GM21381 (cell line): ENCODE measurements around the gene TMEM50A.
"Not testable (repeated sequence)": the region's sequence is repeated elsewhere in the genome, so short reads cannot be mapped to it uniquely, and the experiment has no call there.

Source experiments
- ATAC-seq: cut with Tn5 transposase; IDR thresholded peaks from one replicate; pipeline ENCODE4 v1.9.1; 2021; ENCODE audit warnings: mild to moderate bottlenecking, moderate library complexity; ENCODE audit not compliant: unreplicated experiment

The TMEM50A gene

GRCh38 chr1:25338188-25338981, at the start of gene TMEM50A:
TSS of gene TMEM50A (plus strand) at chr1:25338334. CDS start at chr1:25340487, 2,153 bp downstream.
- peak; percentile 63 for ATAC-seq

DNA sequence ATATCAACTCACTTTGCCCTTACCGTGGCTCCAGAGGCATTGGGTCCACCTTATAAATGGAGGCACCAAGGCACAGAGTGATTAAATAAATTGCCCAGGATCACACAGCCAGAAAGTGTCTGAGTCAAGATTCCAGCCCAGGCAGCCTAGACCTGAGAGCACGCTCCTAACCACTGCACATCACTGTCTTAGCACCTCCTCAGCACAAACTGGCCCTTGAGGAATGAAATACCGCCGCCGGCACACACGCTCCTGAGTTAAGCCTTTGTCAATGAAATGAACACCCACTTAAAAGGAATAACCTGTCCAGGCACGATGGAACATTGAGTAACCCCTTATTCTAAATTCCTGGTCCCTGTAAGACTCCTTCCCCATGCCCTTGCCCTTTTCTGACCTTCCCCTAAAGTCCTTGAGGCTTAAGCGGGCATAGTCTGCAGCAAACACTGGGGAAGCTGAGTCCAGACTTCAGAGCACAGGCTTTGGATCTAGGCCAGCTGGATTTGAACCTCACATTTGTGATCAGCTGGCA, 49.5 kb upstream of the TMEM50A start:
- ATAC-seq = not testable (repeated sequence)

DNA sequence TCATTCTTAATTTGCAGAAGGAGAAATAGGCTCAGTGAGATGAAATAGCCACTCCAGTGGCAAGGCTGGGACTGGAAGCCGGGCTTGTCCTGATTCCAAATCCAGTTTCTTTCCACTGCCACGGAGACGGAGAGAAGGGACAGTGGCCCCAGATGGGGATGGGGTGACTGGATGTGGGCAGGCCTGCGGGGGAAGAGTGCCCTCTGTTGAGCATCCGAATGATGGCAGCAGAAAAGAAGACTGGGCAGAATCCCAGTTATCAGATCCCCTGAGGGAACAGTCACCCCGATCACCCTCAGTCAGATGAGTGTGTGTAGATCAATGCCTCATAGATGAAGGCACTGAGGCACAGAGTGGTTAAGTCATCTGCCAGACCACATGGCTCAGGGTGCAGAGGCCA, 48.1 kb upstream of the TMEM50A start:
- ATAC-seq = not testable (repeated sequence)

- not testable (repeated sequence) for ATAC-seq
Observed at GRCh38 chr1:25293426-25293825, 44.7 kb upstream of the TMEM50A start.

- ATAC-seq = not testable (repeated sequence)
Observed at GRCh38 chr1:25294889-25295826, 43.0 kb upstream of the TMEM50A start.

GRCh38 chr1:25296501-25296900, 41.6 kb upstream of the TMEM50A start:
- ATAC-seq = not testable (repeated sequence)

- ATAC-seq = not testable (repeated sequence)
Observed at GRCh38 chr1:25300729-25301128, 37.4 kb upstream of the TMEM50A start.

GRCh38 chr1:25302330-25302729, 35.8 kb upstream of the TMEM50A start:
- not testable (repeated sequence) for ATAC-seq

- ATAC-seq = not testable (repeated sequence)
Observed at GRCh38 chr1:25304936-25305335, 33.2 kb upstream of the TMEM50A start.

- ATAC-seq = not testable (repeated sequence)
Observed at GRCh38 chr1:25308168-25308567, 30.0 kb upstream of the TMEM50A start.

GRCh38 chr1:25309085-25309484, 29.0 kb upstream of the TMEM50A start:
- ATAC-seq = not testable (repeated sequence)

DNA sequence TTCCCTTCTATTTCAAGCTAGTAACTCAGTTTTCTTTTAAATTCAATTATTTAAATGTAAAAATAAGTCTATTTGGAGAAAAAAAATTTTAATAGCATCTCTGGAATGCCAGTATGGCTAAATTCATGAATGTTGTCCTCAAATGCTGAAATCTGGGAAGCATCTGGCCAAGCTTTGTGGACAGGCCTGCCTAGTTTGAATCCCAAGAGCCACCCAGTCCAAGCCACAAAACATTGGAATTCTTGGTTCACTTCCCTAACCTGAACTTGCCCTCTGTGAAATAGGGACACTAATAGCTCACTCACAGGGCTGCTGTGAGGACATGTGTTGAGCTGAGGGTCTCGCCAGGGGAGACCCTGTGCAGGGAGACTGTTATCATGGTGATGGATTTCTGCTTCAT, 28.6 kb upstream of the TMEM50A start:
- ATAC-seq = not testable (repeated sequence)

DNA sequence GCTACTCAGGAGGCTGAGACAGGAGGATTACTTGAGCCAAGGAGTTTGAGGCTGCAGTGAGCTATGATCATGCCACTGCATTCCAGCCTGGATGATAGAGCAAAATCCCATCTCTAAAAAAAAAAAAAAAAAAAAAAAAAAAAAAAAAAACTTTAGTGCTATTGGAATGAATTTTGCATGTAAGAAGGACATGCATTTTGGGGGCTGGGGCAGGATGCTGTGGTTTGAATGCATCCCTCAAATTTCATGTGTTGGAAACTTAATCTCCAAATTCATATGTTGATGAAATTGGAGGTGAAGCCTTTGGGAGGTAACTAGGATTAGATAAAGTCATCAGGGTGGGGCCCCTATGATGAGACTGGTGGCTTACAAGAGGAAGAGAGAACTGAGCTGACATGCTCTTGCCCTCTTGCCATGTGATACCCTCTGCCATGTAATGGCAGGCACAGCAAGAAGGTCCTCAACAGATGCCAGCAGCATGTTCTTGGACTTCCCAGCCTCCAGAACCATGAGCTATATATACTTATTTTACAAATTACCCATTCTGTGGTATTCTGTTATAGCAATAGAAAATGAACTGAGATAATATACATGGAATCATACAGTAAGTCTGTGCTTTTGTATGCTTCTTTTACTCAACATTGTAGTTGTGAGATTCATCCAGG, 25.2 kb upstream of the TMEM50A start:
- not testable (repeated sequence) for ATAC-seq

GRCh38 chr1:25320314-25320938, 17.7 kb upstream of the TMEM50A start:
- ATAC-seq = not testable (repeated sequence)

GRCh38 chr1:25322127-25322526, 16.0 kb upstream of the TMEM50A start:
- ATAC-seq = not testable (repeated sequence)

DNA sequence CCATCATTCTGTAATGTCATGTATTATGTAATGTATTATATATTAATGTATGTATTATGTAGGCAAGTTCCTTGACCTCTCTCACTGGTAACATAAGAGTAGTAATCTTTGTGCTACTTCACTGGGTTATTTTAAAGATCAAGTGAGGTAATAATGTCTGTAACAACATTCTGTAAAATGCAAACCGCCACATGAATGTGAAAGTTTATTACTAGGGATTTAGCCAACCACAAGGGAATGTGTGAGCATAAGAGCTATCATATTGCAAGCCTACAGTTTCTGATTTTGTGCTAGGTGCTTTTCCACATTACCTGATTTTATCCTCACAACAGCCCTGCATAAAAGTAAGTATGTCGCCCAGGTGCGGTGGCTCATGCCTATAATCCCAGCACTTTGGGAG, 13.7 kb upstream of the TMEM50A start:
- ATAC-seq = not testable (repeated sequence)

- not testable (repeated sequence) for ATAC-seq
Observed at GRCh38 chr1:25327864-25328790, 10.0 kb upstream of the TMEM50A start.

DNA sequence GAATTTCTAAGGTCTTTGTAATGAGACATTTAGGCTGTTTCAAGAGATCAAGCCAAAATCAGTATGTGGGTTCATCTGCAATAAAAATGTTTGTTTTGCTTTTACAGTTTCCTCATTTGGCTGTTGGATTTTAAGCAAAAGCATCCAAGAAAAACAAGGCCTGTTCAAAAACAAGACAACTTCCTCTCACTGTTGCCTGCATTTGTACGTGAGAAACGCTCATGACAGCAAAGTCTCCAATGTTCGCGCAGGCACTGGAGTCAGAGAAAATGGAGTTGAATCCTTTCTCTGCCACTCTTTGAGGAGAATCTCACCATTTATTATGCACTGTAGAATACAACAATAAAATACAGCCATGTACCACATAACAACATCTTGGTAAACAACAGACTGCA, 9.3 kb upstream of the TMEM50A start:
- ATAC-seq = not testable (repeated sequence)

GRCh38 chr1:25329336-25329735, 8.8 kb upstream of the TMEM50A start:
- ATAC-seq = not testable (repeated sequence)
